Loucy (cell line): ENCODE measurements around the gene COL6A2.
"Not testable (repeated sequence)": the region's sequence is repeated elsewhere in the genome, so short reads cannot be mapped to it uniquely, and the experiment has no call there.

ENCODE experiments used
- H2AFZ ChIP-seq: fragments of 200-600 bp; sonication (generic); 2 replicates; pipeline ENCODE4 v1.6.0; 2016; ENCODE audit warnings: antibody characterized with exemption, mild to moderate bottlenecking, low read length, moderate library complexity
- H3F3A ChIP-seq: fragments of 200-600 bp; 2 replicates; pipeline ENCODE4 v1.6.0; 2016; ENCODE audit warnings: antibody characterized with exemption, low read depth, mild to moderate bottlenecking
- H3K27me3 ChIP-seq: fragments of 200-600 bp; sonication (generic); 2 replicates; pipeline ENCODE4 v1.6.1; 2014; ENCODE audit warnings: low read length, mild to moderate bottlenecking; ENCODE audit not compliant: insufficient read depth, poor library complexity, severe bottlenecking
- H3K36me3 ChIP-seq: fragments of 200-600 bp; sonication (generic); 2 replicates; pipeline ENCODE4 v1.6.1; 2016; ENCODE audit warnings: low read length; ENCODE audit not compliant: insufficient read depth
- H3K4me1 ChIP-seq: fragments of 200-600 bp; sonication (generic); 2 replicates; pipeline ENCODE4 v1.5.1; 2014; ENCODE audit warnings: low read length, mild to moderate bottlenecking; ENCODE audit not compliant: insufficient read depth, poor library complexity, severe bottlenecking
- H3K4me2 ChIP-seq: fragments of 200-600 bp; sonication (generic); 2 replicates; pipeline ENCODE4 v1.6.0; 2014; ENCODE audit warnings: antibody characterized with exemption, low read length, low read depth, mild to moderate bottlenecking; ENCODE audit not compliant: poor library complexity, severe bottlenecking
- H3K4me3 ChIP-seq: fragments of 200-600 bp; sonication (generic); 2 replicates; pipeline ENCODE4 v1.5.1; 2014; ENCODE audit warnings: low read length, mild to moderate bottlenecking, mixed read lengths; ENCODE audit not compliant: poor library complexity, severe bottlenecking
- H3K79me2 ChIP-seq: fragments of 200-600 bp; sonication (generic); 2 replicates; pipeline ENCODE4 v1.6.1; 2014; ENCODE audit warnings: low read length; ENCODE audit not compliant: insufficient read depth
- H3K9ac ChIP-seq: fragments of 200-600 bp; sonication (generic); 2 replicates; pipeline ENCODE4 v1.6.0; 2014; ENCODE audit warnings: mild to moderate bottlenecking, low read depth, low read length, moderate library complexity; ENCODE audit not compliant: poor library complexity, severe bottlenecking
- H3K9me2 ChIP-seq: fragments of 200-600 bp; sonication (generic); replicated peaks from 2 replicates; pipeline ENCODE4 v1.6.1; 2016; ENCODE audit warnings: low read depth, low read length, mixed read lengths
- H3K9me3 ChIP-seq: fragments of 200-600 bp; sonication (generic); 2 replicates; pipeline ENCODE4 v1.6.1; 2014; ENCODE audit warnings: mild to moderate bottlenecking, antibody characterized with exemption, low read length, low read depth; ENCODE audit not compliant: insufficient read depth
- H4K20me1 ChIP-seq: fragments of 200-600 bp; sonication (generic); 2 replicates; pipeline ENCODE4 v1.6.0; 2014; ENCODE audit warnings: antibody characterized with exemption, low read length, mild to moderate bottlenecking; ENCODE audit not compliant: insufficient read depth, poor library complexity, severe bottlenecking
- EZH2phosphoT487 ChIP-seq: fragments of 200-600 bp; IDR thresholded peaks from 2 replicates; pipeline ENCODE4 v1.6.1; 2018; ENCODE audit warnings: antibody characterized with exemption, mild to moderate bottlenecking, moderate library complexity, borderline replicate concordance
- TF ChIP-seq, protein P1 (sequence below): fragments of 200-600 bp; sonication (generic); conservative IDR thresholded peaks from 2 replicates; pipeline ENCODE4 v1.5.1; 2014; ENCODE audit warnings: mild to moderate bottlenecking, antibody characterized with exemption, low read length

The COL6A2 gene

DNA sequence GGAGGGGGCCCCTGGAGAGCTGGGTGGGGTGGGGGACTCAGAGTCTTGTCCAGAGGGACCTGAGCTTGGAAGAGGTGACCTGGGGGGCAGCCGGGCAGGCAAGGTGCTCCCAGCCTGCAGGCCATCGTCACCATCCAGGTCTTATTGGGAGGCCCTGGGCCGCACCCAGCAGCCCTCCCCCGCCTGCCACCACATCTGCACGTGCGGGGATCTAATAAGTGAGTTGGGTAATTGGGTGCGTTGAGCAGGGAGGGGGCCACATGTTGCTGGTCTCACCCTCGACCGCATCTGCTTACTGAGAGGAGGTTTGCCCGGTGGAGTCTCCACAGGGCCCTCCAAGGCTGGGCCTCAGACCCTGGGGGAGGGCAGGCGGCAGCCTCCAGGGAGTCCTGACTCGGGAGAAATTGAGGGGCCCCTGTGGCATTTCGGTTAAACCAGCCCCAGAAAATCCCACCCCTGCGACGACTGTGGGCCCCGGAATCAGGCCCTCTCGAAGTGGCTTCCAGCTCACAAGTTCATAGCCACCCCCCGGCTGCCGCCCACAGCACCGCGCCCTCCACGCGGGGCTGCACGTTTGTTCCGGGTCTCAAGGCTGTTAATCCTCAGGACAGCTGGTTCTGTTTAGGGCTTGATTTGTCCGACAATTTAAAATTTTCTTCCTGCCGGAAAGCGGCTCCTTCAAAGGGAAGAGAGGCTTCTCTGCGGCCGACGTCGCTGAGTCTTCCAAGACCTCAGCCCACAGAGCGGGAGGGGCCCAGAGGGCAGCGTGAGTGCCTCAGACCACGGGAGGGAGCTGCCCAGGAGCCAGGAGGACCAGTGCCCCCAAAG, 14.7 kb upstream of the COL6A2 start:
- H3K4me2 ChIP-seq: no peak overlapping the region
- H4K20me1 ChIP-seq: no peaks in the 10 kb centered on the region

DNA sequence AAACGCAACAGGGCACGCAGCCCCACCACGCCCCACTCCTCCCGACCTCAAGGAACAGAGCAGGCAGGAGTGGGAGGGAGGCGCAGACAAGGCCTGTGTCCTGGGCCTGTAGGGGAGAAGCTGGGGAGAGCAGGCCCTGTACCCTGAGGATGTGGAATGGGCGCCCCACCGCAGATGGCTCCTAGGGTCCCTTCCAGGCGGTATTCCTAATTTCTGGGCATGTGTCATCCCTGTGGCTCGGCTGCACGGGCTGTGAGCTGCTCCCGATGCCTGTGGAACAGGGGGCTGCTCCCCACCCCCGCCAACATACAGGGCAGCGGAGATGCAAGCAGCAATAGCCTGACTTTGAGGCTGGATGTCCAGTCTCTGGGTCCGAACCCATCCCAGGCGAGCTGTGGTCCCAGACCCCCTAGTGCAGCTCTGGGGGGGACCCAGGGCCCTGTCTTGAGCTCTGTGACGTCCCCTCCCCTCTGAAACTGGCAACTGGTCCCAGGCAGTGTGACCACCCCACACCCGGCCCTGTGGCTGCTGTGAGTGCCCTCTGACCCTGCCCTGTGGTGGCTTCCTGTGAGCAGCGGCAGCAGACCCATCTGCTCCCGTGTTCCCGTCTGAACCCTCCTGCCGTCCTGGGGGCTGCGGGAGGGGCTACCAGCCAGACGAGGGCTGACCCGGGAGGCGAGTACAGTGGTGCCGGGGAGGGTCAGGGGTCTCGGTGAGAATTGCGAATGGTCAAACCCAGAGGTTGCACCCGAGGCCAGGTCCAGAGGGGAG, 13.9 kb upstream of the COL6A2 start:
- Histone ChIP-seq H4K20me1 (no peaks in the 10 kb centered on the region), H3K9me2 (no peaks in the 10 kb centered on the region), H3K4me2 (no peak overlapping the region), H2AFZ (no peak overlapping the region), H3K36me3 (no peaks in the 10 kb centered on the region), H3K4me3 (no peak overlapping the region), H3K79me2 (no peaks in the 10 kb centered on the region), H3K4me1 (no peaks in the 10 kb centered on the region), H3F3A (no peaks in the 10 kb centered on the region), H3K9me3 (peaks cover 30% of the 10 kb centered on the region; the same call in 1 of the 2 replicates), H3K9ac (no peak overlapping the region), H3K27me3 (no peaks in the 10 kb centered on the region)
- TF ChIP-seq, protein P1, sequence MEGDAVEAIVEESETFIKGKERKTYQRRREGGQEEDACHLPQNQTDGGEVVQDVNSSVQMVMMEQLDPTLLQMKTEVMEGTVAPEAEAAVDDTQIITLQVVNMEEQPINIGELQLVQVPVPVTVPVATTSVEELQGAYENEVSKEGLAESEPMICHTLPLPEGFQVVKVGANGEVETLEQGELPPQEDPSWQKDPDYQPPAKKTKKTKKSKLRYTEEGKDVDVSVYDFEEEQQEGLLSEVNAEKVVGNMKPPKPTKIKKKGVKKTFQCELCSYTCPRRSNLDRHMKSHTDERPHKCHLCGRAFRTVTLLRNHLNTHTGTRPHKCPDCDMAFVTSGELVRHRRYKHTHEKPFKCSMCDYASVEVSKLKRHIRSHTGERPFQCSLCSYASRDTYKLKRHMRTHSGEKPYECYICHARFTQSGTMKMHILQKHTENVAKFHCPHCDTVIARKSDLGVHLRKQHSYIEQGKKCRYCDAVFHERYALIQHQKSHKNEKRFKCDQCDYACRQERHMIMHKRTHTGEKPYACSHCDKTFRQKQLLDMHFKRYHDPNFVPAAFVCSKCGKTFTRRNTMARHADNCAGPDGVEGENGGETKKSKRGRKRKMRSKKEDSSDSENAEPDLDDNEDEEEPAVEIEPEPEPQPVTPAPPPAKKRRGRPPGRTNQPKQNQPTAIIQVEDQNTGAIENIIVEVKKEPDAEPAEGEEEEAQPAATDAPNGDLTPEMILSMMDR: no peak
- no peak for TF ChIP-seq EZH2phosphoT487

More for the DNA sequence above, 14.7 kb upstream of the COL6A2 start:
- Histone ChIP-seq H3K36me3 (no peaks in the 10 kb centered on the region), H3K4me1 (no peaks in the 10 kb centered on the region), H3K79me2 (no peaks in the 10 kb centered on the region), H2AFZ (no peak overlapping the region), H3K9ac (no peak overlapping the region), H3K9me3 (peaks cover 26% of the 10 kb centered on the region; the same call in 1 of the 2 replicates), H3K9me2 (no peaks in the 10 kb centered on the region), H3K27me3 (no peaks in the 10 kb centered on the region), H3K4me3 (no peak overlapping the region), H3F3A (no peaks in the 10 kb centered on the region)
- TF ChIP-seq EZH2phosphoT487: no peak
- TF ChIP-seq, protein P1: no peak

DNA sequence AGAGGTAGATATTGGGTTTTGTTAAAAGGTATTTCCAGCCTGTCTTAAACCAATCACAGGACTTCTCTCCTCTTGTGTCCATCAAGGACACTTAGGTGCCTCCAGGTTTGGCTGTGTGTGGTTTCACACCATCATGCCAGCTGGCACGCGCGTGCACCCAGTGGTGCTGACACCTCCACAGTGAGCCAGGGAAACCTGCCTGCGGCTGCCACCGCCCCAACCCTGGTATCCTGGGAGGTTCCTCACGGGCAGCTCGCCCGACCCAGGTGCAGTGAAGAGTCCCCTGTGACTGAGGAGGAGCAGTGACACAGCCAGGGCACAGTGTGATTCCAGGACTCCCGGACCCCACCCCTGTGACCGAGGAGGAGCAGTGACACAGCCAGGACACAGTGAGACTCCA, 13.2 kb upstream of the COL6A2 start:
- Histone ChIP-seq H3K79me2 (no peaks in the 10 kb centered on the region), H3K9ac (no peak overlapping the region), H3K27me3 (no peaks in the 10 kb centered on the region), H3K9me3 (peaks cover 34% of the 10 kb centered on the region; the same call in 1 of the 2 replicates), H3F3A (no peaks in the 10 kb centered on the region), H4K20me1 (no peaks in the 10 kb centered on the region), H3K4me2 (no peak overlapping the region), H3K36me3 (no peaks in the 10 kb centered on the region), H2AFZ (no peak overlapping the region), H3K4me1 (no peaks in the 10 kb centered on the region), H3K4me3 (no peak overlapping the region), H3K9me2 (no peaks in the 10 kb centered on the region)
- TF ChIP-seq EZH2phosphoT487: no peak
- TF ChIP-seq, protein P1: no peak

DNA sequence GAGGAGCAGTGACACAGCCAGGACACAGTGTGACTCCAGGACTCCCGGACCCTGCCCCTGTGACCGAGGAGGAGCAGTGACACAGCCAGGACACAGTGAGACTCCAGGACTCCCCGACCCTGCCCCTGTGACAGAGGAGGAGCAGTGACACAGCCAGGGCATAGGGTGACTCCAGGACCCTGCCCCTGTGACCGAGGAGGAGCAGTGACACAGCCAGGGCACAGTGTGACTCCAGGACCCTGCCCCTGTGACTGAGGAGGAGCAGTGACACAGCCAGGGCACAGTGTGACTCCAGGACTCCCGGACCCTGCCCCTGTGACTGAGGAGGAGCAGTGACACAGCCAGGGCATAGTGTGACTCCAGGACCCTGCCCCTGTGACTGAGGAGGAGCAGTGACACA, 12.7 kb upstream of the COL6A2 start:
- H3K9ac ChIP-seq, H4K20me1 ChIP-seq, H3K4me2 ChIP-seq, H3K36me3 ChIP-seq, H3F3A ChIP-seq, H3K4me1 ChIP-seq, H3K79me2 ChIP-seq, H3K27me3 ChIP-seq, H3K9me2 ChIP-seq, H3K4me3 ChIP-seq, H2AFZ ChIP-seq: not testable (repeated sequence)
- peaks cover 40% of the 10 kb centered on the region; the same call in 1 of the 2 replicates for H3K9me3 ChIP-seq
